Stimulated activated CD8-positive, alpha-beta memory T cell treated with anti-CD3 and anti-CD28 coated beads, Interleukin-7, amount 100 ng/mL, for 1 hour (primary cell): ENCODE data around the gene SLC36A3.
"Not testable (repeated sequence)": the region's sequence is repeated elsewhere in the genome, so short reads cannot be mapped to it uniquely, and the experiment has no call there.

ENCODE experiments used
- DNase-seq, 2 donors: peaks; one replicate each; pipeline ENCODE4 v3.0.0-alpha.2; 2020; ENCODE audit warnings: low read depth in 2 of 2

The SLC36A3 gene

GRCh38 chr5:151303666-151304065, at the start of gene SLC36A3:
Gene SLC36A3 (minus strand): TSS chr5:151303766. CDS start chr5:151303354, 412 bp downstream.
- no peak for DNase-seq

GRCh38 chr5:151351671-151352070, 48.1 kb upstream of the SLC36A3 start:
- no peak for DNase-seq

- no peak for DNase-seq
Observed at GRCh38 chr5:151348789-151349188, 45.2 kb upstream of the SLC36A3 start.

GRCh38 chr5:151347369-151347768, 43.8 kb upstream of the SLC36A3 start, which contains the start of gene SLC36A2:
Gene SLC36A2 (minus strand): TSS chr5:151347559. CDS start chr5:151347460, 99 bp downstream.
- no peak for DNase-seq

- DNase-seq: no peak
Observed at GRCh38 chr5:151345808-151346478, 42.4 kb upstream of the SLC36A3 start.

- DNase-seq: no peak
Observed at GRCh38 chr5:151345187-151345807, 41.7 kb upstream of the SLC36A3 start.

- DNase-seq: no peak
Observed at GRCh38 chr5:151344088-151344487, 40.5 kb upstream of the SLC36A3 start.

GRCh38 chr5:151340004-151340403, 36.4 kb upstream of the SLC36A3 start:
- no peak for DNase-seq

- DNase-seq: no peak
Observed at GRCh38 chr5:151338734-151339133, 35.2 kb upstream of the SLC36A3 start.

- DNase-seq: no peak
Observed at GRCh38 chr5:151332857-151333256, 29.3 kb upstream of the SLC36A3 start.

- DNase-seq: no peak
Observed at GRCh38 chr5:151328734-151329133, 25.2 kb upstream of the SLC36A3 start.

- DNase-seq: no peak
Observed at GRCh38 chr5:151327585-151327984, 24.0 kb upstream of the SLC36A3 start.

GRCh38 chr5:151326266-151326665, 22.7 kb upstream of the SLC36A3 start:
- no peak for DNase-seq

GRCh38 chr5:151320481-151320880, 16.9 kb upstream of the SLC36A3 start:
- DNase-seq: no peak

- no peak for DNase-seq
Observed at GRCh38 chr5:151318850-151319732, 15.5 kb upstream of the SLC36A3 start.

GRCh38 chr5:151317871-151318270, 14.3 kb upstream of the SLC36A3 start:
- DNase-seq: no peak

- peak in 1 of 2 donors; percentile 13 for DNase-seq
Observed at GRCh38 chr5:151315998-151316597, 12.5 kb upstream of the SLC36A3 start.

- no peak for DNase-seq
Observed at GRCh38 chr5:151313357-151313756, 9.8 kb upstream of the SLC36A3 start.

- DNase-seq: no peak
Observed at GRCh38 chr5:151312756-151313324, 9.3 kb upstream of the SLC36A3 start.

GRCh38 chr5:151310932-151311331, 7.4 kb upstream of the SLC36A3 start:
- no peak for DNase-seq

GRCh38 chr5:151309821-151310220, 6.3 kb upstream of the SLC36A3 start:
- DNase-seq: not testable (repeated sequence)

GRCh38 chr5:151309266-151309665, 5.7 kb upstream of the SLC36A3 start:
- DNase-seq: not testable (repeated sequence)
